HG03196 (cell line): ENCODE data around the gene GPC1.

Source experiments
- ATAC-seq: cut with Tn5 transposase; IDR thresholded peaks from one replicate; pipeline ENCODE4 v1.9.1; 2021; ENCODE audit not compliant: unreplicated experiment

Gene GPC1

DNA sequence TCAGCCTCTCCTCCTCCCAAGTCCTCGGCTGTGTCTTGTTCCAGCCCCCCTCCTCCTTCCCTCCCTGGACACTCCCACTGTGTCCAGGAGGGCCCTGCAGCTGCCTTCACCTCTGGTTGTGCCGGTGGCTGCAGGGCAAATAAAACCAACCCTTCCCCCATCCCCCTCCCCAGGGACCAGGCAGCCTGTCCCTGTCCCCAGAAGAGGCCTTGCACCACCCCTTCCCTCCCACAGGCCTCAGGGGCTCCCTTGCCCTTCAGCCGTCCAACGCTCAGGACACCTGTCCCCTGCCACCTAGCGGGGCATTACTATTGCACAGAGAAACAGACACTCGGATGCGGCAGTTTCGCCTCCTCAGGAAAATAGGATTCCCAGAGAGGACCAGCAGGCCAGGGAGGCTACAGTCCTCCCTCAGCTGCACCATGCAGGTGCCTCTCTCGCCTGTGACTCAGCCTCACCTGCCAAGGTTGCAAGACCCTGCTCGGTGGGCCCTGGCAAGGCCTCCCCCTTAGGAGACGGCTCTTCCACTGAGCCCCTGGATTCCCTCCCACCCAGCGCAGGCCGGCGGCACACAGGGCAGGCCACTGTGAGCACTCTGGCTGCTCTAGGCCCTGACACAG lies 5.5 kb upstream of the GPC1 start:
- ATAC-seq = no peak

DNA sequence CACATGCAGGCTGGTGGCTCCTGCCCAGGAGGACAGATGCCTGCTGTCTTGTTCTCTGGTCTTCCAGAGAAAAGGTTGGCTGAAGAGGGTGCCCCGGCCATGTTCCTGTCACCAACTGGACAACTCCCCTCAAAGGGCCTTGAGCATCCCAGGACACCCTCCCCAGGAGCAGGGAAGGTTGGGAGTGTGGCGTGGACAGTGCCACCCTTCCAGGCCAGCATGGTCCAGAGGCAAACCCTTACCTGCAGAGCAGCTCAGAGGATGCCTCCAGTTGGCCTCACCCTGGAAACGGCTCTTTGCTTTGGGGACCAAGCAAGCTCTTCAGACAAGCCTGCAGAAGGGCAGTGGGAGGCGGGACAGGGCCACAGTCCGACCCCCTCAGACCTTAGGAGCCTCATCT lies 4.9 kb upstream of the GPC1 start:
- ATAC-seq = no peak

- no peak for ATAC-seq
These were observed 4.2 kb upstream of the GPC1 start for GRCh38 chr2:240431271-240431660.

DNA sequence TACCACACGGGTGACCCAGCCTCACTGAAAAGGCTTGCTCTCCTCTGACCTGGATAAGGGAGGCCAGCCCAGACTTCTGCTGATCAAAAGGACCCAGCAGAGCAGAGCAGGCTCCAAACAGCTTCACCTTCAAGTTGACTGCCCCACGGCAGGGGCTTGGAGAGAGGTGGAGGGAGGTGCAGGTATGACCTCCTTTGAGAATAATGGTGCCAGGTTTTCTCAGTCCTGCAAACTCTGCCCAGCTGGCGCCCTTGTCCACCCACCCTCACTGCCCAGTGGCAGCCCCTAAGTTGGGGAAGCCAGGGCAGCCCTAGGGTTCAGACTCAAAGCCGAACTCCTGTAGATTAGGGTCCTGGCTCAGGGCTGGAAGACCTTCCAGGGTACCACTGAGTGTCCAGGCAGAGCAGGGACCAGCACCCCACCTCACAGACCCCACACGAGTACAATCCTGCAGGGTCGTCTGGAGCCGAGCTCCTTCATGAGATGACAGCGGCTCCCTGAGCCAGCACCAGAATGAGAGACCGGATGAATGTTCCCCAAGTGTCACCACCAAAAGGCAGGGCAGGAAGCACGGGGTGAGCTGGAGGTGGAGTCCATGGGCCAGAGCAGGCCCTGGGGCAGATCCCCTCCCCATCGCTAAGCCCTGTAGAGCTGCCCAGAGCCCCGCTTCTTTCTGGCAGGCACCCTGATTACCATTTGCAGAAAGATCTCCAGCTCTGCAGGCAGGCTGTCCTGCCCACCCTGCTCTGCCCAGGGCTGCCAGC lies 3.6 kb upstream of the GPC1 start:
- no peak for ATAC-seq

- ATAC-seq = no peak
These were observed 3.0 kb upstream of the GPC1 start for GRCh38 chr2:240432430-240432819.

DNA sequence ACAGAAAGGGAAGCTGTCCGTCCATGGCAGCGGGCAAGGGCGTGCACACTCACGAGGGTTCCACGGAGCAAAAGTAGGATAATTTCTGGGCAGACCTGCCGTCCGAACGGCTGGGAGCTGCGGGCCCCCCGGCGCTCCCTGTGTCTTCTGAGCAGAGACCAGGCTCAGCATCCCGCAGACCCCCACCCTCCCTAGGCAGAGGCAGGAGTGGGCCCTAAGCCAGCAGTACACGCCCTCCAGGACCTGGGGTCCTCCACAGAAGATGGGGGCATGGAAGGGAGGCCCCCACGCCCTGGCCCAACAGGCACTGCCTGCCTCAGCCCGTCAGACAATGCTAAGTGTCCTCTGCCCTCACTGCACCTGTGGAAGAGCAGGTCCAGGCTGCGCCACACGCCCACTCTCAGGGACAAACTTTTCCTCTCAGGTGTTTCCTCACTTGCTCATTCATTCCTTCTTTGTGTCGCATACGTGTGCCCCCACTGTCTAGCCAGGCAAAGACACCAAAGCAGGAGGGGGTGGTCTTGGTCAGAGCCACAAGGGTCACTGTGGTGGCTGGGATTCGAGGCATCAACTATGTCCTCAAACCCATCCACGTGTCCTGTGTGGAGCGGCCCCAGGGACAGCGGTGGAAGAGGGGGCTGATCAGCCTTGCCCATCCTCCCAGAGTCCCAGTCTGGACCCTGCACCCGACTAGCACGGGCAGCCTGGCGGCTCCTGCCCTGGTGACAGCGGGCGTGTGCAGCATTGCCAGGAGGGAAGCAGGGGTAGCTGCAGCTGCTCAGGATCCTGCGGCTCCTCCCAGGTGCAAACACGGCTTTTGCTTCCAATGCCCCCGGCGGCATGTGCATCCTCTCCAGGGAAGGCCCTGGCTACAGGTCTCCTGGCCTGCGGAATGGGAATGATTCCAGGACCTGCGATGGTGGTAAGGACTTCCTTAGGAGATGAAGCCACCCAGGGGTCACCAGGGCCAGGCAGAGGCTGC lies 2.4 kb upstream of the GPC1 start:
- ATAC-seq = no peak

DNA sequence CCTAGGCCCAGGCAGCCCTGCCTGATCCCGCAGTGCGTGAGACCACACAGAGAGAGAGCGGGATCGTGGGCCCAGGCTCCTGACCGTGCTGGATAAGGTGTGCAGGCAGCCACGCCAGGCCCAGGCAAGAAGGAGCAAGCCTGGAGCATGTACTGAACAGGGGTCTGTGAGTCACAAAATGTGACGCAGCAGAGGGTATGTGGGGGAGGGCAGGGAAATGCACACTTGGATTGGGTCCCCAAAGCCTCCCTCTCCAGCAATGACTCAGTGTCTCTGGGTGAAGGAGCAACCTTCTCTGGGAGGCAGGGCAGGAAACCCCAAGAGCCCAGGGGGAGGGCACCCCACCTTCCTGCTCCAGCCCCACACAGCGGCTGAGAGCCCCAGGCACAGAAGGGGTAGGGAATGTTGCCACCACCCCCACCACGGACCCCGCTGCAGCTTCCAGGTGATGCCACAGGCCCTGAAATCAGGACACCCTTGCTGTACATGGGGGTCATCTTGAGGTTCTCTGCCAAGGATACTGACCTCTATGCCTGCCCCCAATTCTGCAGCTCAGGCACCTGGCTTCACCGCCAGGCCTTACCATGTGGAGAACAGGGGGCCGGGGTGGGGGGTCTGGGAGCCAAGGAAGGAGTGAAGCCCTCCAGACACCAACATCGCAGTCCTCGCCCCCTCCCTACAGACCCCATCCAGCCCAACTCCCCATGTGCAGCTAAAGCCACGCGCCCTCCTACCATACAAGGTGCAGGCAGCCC lies 1.3 kb upstream of the GPC1 start:
- no peak for ATAC-seq

DNA sequence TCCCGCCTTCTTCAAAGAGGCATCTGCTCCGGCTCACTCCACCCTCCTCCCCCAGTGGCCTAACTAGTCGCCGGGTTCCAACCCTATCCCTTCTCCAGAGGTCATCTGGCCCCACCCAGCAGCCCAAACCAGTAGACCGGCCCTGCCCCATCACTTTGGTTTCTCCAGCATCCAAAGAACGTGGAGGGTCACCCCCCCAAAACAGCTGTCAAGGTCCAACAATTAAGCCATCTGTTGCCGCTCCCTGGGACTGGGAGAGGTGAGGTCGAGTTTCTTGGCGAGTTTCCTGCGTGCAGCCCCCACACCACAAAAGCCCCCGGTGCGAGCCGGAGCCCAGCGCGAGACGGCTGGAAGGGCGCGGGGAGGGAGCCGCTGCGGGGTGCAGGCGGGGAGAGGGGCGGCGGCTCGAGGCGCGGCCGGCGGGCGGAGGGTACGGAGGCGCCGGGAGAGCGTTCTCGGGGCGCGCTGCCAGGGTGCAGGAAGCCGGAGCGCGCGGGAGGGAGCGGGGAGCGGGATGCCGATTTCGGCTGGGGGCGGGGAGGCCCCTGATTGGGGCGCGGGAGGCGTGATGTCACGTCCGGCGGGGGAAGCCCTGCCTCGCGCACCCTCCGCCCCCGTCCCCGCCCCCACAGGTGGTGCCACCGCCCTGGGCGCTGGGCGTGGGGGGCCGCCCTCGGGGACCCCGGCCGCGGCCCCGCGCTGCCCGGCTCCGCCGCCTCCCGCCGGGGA lies 571 bp upstream of the GPC1 start:
- peak; percentile 44 for ATAC-seq

DNA sequence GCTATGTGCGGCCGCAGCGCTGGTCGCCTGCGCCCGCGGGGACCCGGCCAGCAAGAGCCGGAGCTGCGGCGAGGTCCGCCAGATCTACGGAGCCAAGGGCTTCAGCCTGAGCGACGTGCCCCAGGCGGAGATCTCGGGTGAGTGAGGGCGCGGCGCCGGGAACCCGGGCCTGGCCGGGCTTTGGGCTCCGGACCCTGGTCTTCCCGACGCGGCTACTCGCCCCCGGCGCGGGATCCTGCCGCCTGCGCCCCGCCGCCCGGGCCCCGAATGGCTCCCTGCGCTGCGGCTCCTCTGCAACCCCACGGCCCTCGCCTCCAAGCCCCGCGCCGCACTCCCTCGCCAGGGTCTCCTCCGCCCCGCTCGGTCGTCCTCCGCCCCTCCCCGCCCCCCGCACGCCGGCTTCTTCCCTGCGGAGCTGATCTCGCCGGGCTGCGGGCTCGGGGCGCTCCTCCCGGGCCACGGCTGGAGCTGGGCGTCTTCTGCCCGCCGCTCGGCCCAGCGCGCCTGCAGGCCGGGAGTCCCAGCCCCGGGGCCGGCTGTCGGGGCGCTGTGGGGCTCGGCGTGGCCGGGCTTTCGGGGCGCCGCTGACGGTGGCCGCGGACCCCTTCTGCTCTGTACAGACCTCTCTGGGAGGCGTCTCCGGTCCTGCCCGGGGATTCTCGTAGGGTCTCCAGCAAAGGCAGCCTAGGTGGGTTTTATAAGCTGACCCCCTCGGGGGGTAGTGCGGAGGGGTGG lies 652 bp downstream of the GPC1 start:
- ATAC-seq = no peak

DNA sequence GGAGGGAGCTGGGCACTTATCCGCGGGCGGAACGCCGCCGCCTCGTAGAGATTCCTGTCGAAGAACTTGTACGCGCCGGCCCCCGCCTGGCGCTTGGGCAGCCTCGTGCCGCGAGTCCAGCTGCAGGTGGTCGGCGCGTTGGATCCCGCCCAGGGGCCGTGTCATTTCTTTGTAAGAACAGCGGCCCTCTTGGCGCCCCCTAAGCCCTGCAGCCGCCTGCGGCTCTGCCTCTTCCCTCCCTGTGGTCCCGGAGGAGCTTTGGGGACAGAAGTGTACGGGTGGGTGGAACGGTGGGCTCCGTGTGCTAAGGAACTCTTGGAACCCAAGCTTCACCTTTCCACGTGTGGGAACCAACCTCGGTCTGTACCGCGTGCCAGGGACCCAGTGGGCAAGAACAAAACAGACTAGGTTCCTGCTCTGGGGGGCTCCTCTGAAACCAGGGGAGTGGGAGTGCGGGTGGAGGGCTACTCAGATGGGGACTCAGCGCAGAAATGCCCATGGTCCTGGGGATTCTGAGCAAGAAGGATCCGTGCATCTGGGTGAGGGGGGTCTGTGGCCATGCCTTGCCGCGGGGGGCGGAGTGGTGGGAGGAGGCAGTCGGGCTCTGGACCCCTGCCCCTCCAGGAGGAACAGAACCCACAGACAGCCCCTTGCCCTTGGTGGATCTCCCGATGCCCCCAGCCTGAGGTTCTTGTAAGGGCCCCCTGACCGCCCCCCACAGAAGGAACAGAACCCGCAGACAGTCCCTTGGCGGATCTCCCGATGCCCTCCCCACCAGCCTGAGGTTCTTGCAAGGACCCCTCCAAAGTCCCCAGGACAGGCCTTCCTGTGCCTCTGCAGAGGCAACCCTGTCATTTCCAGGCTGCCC lies 1.5 kb downstream of the GPC1 start:
- ATAC-seq = no peak

GRCh38 chr2:240437551-240437860 lies 2.0 kb downstream of the GPC1 start:
- no peak for ATAC-seq

DNA sequence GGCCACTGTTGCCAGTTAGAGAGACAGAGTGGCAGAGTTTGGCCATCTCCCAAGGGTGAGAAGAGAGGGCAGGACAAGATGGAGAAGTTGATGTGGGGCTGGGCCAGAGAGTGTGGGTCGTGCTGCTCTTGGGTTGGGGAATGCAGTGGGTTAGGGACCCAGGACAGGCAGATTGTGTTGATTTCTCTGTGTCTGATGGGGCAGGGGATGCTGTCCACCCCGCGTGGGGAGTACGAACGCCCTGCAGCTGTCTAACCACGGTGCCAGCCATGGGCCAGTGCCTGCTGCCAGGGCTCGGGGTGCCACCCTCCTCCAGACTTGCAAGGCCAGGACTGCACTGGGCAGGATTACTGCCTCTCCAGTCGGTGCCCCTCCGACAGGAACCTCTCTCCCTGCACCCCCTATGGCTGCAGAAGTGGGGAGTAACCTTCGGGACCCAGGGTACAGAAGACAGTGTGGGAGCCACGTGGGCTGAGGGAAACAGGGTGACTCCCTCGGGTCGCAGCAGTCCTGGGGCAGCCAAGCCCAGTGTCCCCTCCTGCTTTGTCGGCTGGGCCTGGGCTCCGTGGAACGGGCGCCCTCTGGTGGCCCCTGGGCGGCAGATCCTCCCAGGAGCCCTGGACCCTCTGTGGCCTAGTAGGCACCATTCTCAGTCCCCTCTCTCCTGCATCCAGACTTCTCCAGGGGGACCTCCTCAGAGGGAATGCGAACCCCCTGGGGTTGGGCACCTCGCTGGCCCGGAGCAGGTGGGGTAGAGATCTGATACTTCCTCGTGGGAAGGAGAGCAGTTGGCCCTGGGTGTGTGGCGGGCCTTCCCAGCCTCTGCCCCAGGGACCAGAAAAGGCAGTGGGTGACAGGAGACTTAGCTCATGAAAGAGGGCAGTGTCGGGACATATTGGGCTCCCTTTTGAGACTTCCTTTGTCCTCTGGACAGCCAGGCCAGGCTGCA lies 2.7 kb downstream of the GPC1 start:
- ATAC-seq = no peak

DNA sequence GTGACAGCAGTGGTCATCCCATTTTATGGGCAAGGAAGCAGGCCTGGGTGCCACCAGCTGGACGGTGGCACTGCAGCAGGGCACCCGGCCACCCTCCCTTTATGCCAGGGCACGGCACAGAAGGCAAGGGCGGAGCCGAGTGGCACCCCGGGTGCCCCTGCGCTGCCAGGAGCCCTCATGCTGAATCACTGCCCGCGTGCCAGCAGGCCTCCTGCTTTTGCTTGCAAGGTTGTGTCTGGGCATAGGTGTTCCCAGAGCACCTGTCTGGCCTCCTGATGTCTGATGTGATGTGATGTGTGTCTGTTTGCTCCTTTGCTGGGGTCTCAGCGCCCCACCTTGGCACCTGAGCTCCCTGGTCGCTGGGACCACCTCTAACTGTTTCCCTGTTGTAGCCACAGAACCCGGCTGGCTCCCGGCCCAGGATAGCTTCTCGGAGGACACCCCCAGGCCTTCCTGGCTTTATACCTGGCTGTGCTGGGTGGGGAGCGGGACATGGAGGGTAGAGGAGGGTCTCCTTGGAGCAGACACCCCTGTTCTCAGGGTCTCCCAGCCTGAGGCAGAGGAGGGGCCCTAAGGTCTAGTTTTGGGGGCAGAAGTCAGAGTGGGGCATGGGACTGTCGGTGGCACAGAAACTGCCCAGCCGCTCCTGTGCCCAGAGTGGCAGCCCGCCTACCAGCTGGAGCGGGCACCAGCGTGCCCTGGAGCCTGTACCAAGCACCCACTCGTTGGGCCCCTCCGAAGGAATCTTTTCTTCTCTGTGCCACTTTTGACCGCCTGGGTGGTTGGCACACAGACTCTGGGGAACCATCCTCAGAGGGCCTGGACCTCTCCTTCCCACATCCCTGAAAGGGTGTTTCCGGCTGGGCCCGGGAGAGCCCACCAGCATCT lies 3.6 kb downstream of the GPC1 start:
- ATAC-seq = no peak

DNA sequence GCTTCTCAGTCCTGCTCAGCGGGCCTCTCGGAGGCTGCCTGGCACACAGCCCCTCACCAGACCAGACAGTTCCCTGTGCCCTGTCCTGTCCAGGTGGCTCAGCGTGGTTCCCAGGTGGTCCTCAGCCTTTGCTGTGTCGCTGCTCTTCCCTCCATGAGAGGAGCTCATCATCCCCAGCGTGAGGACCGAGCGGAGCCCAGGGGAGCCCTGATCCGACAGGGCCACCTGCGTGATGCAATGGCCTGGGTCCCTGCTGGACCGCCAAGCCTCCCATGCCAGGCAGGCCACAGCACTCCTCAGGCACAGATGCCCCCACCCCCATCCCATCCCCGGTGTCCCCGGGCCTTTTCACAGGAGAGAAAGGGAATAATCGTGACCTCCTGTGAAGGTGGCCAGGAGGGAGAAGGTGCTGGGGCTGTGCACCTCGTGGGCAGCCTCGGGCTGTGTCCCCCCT lies 4.3 kb downstream of the GPC1 start:
- no peak for ATAC-seq

DNA sequence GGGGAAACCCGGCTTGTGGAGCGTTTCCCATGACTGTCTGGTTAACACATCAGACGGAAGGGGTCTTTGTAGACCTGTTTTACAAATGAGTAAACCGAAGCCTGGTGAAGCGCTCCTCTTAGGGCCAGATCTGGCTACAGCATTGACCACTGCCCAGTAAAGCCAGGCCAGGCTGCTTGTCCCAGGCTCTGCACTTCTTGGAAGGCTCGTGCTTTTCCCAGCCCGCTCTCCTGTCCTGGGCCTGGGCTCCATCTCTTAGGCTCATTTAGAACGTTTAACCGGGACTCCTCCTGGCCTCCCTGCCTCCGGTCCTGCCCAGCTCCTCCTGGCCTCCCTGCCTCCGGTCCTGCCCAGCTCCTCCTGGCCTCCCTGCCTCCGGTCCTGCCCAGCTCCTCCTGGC lies 4.8 kb downstream of the GPC1 start:
- ATAC-seq = no peak

GRCh38 chr2:240440704-240441320 lies 5.3 kb downstream of the GPC1 start:
- ATAC-seq = no peak
